Esophagus (tissue), 2 donors: ENCODE results near the gene HES6. TPM values are rescaled to one million over a fixed set of nuclear protein-coding genes. Genes with fewer than 3 reads are reported as not detected.

Experiments used
- H3K27ac ChIP-seq, 2 donors: one replicate each; pipeline ENCODE4 v1.5.1; 2013; ENCODE audit warnings: low read depth in 2 of 2, mild to moderate bottlenecking in 2 of 2, inconsistent platforms in 1 of 2, low read length in 1 of 2, moderate library complexity in 1 of 2
- H3K27me3 ChIP-seq, 2 donors: one replicate each; pipeline ENCODE4 v1.6.1; 2013; ENCODE audit warnings: low read length in 2 of 2, control low read depth in 1 of 2, mild to moderate bottlenecking in 1 of 2; ENCODE audit not compliant: insufficient read depth in 2 of 2, control insufficient read depth in 1 of 2
- H3K36me3 ChIP-seq, 2 donors: one replicate each; pipeline ENCODE4 v1.6.1; 2013; ENCODE audit warnings: low read length in 1 of 2; ENCODE audit not compliant: control insufficient read depth in 2 of 2, insufficient read depth in 2 of 2
- H3K4me1 ChIP-seq, 2 donors: one replicate each; pipeline ENCODE4 v1.6.1; 2013; ENCODE audit warnings: low read length in 1 of 2; ENCODE audit not compliant: control insufficient read depth in 2 of 2, insufficient read depth in 2 of 2
- H3K4me3 ChIP-seq, 2 donors: one replicate each; pipeline ENCODE4 v1.5.1; 2013; ENCODE audit warnings: low read length in 2 of 2, mild to moderate bottlenecking in 2 of 2, low read depth in 1 of 2, moderate library complexity in 1 of 2
- H3K9me3 ChIP-seq, 2 donors: one replicate each; pipeline ENCODE4 v1.6.1; 2013; ENCODE audit warnings: mild to moderate bottlenecking in 2 of 2, low read depth in 1 of 2, low read length in 1 of 2, moderate library complexity in 1 of 2; ENCODE audit not compliant: control insufficient read depth in 2 of 2, insufficient read depth in 1 of 2
- WGBS, 2 donors: extraction: QIAGEN DNeasy Blood & Tissue Kit; methylation state at CpG; one replicate each; pipeline ENCODE4 v1.1.7; 2013; 5-methylcytosine and 5-hydroxymethylcytosine counted together
- polyA plus RNA-seq, 2 donors: library from polyadenylated mRNA; stranded (reverse); fragments of 200-250 nt; gene quantifications; one replicate each; pipeline ENCODE4 v1.2.3, GENCODE V29; 2013
- donor health status: healthy with polysubstance abuse.
- donor health status: Bipolar disorder and iron deficiency.

HES6 gene
- polyA plus RNA-seq, 2 donors = 2.5 to 3.0 TPM

- peaks cover 0 to 11% of the 10 kb centered on the region in 2 donors for H3K4me1 ChIP-seq
- no peak overlapping the region for H3K27ac ChIP-seq
- 87 to 89% methylated on average over 11 of the region's 11 CpGs for WGBS, 2 donors
- peaks cover 0 to 3% of the 10 kb centered on the region in 2 donors for H3K9me3 ChIP-seq
- no peak overlapping the region for H3K4me3 ChIP-seq
- H3K27me3 ChIP-seq = no peaks in the 10 kb centered on the region
- no peaks in the 10 kb centered on the region for H3K36me3 ChIP-seq
Measured at GRCh38 chr2:238237431-238238135, 2.3 kb downstream of the HES6 start.

DNA sequence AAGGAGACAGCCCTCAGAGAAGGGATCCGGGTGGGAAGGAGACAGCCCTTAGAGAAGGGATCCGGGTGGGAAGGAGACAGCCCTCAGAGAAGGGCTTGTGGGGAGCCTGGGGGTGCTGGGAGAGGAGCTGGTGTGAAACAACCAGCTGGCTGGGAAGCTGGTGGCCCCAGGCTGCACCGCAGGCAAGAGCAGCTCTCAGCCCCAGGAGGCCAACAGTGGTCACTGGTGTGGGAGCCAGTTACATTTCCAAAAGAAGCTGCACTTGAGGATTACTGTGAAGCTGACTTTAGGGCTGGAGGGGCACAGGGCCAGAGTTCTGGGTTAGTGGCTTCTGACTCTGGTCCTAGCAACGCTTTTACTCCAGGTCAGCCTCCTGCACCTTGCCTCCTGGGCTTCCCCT, 3.3 kb downstream of the HES6 start:
- no peak overlapping the region for H3K4me3 ChIP-seq
- peaks cover 0 to 11% of the 10 kb centered on the region in 2 donors for H3K4me1 ChIP-seq
- peaks cover 0 to 3% of the 10 kb centered on the region in 2 donors for H3K9me3 ChIP-seq
- no peak overlapping the region for H3K27ac ChIP-seq
- 77 to 93% methylated on average over 4 of the region's 4 CpGs for WGBS, 2 donors
- H3K36me3 ChIP-seq = no peaks in the 10 kb centered on the region
- H3K27me3 ChIP-seq = no peaks in the 10 kb centered on the region

GRCh38 chr2:238235856-238236255, 4.0 kb downstream of the HES6 start:
- WGBS, 2 donors = 90 to 91% methylated on average over 7 of the region's 7 CpGs
- peaks cover 3 to 8% of the 10 kb centered on the region in 2 donors for H3K4me1 ChIP-seq

GRCh38 chr2:238235331-238235732, 4.5 kb downstream of the HES6 start:
- H3K36me3 ChIP-seq = no peaks in the 10 kb centered on the region
- no peak overlapping the region for H3K27ac ChIP-seq
- H3K9me3 ChIP-seq = peaks cover 0 to 3% of the 10 kb centered on the region in 2 donors
- H3K27me3 ChIP-seq = no peaks in the 10 kb centered on the region
- 67 to 80% methylated on average over 11 of the region's 11 CpGs for WGBS, 2 donors
- no peak overlapping the region for H3K4me3 ChIP-seq
- H3K4me1 ChIP-seq = peaks cover 3 to 6% of the 10 kb centered on the region in 2 donors

More at GRCh38 chr2:238235856-238236255, 4.0 kb downstream of the HES6 start:
- Histone ChIP-seq H3K4me3 (no peak overlapping the region), H3K27ac (no peak overlapping the region), H3K36me3 (no peaks in the 10 kb centered on the region), H3K27me3 (no peaks in the 10 kb centered on the region), H3K9me3 (peaks cover 0 to 3% of the 10 kb centered on the region in 2 donors)

DNA sequence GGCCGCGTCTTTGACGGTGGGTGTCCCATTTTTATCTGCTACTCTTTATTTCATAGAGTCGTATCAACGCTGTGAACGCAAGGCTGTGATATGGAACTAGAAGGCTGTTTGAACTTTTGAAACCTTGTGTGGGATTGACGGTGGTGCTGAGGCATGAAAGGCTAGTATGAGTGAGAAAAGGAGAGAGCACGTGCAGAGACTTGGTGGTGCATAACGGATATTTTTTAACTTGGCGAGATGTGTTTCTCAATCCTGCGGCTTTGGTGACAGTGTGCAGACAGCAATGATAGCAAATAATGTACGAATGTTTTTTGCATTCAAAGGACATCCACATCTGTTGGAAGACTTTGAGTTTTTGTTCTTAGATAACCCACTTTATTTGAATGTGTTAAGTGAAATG, 6.2 kb downstream of the HES6 start:
- no peaks in the 10 kb centered on the region for H3K36me3 ChIP-seq
- H3K4me3 ChIP-seq = no peak overlapping the region
- no peak overlapping the region for H3K27ac ChIP-seq
- no peaks in the 10 kb centered on the region for H3K9me3 ChIP-seq
- 84 to 91% methylated on average over 12 of the region's 12 CpGs for WGBS, 2 donors
- H3K4me1 ChIP-seq = peaks cover 0 to 3% of the 10 kb centered on the region in 2 donors
- no peaks in the 10 kb centered on the region for H3K27me3 ChIP-seq

DNA sequence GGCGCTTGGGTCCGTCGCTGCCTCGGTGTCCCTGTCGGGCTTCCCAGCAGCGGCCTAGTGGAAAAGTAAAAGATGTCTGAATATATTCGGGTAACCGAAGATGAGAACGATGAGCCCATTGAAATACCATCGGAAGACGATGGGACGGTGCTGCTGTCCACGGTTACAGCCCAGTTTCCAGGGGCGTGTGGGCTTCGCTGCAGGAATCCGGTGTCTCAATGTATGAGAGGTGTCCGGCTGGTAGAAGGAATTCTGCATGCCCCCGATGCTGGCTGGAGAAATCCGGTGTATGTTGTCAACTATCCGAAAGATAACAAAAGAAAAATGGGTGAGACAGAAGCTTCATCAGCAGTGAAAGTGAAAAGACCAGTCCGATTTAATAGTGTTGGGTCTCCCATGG, 8.0 kb downstream of the HES6 start:
- no peaks in the 10 kb centered on the region for H3K27me3 ChIP-seq
- no peaks in the 10 kb centered on the region for H3K9me3 ChIP-seq
- peak overlapping the region in 1 of 2 donors; percentile 23 for H3K4me3 ChIP-seq
- peaks cover 3 to 4% of the 10 kb centered on the region in 2 donors for H3K4me1 ChIP-seq
- H3K36me3 ChIP-seq = no peaks in the 10 kb centered on the region
- WGBS, 2 donors = 58 to 71% methylated on average over 21 of the region's 21 CpGs
- H3K27ac ChIP-seq = no peak overlapping the region

DNA sequence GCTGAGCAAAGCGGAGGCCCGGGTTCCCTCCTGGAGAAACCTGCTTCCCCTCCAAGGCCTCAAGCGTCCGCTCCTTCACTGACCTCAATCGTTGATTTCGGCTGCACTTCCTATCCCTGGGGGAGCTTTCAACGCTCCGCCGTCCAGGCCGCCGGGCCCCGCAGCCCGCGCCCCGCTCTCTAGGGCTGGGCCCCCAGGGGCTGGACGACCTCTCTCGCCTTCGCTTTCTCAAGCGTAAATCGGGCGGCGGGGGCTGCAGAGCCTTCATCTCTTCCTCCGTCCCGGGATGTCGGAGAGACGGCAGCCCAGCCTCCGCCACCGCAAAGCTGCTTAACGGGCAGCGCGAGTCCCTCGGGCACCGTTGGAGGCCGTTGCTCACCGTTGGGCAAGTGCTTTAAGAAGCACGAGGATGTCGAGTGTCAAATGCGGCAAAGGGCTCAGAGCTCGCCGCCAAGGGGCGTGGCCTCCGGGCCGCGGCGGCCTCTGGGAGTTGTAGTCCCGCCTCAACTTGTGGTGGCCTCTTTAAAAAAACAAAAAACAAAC, 8.5 kb downstream of the HES6 start:
- 6 to 26% methylated on average over 46 of the region's 46 CpGs for WGBS, 2 donors
- H3K27ac ChIP-seq = no peak overlapping the region
- no peaks in the 10 kb centered on the region for H3K27me3 ChIP-seq
- H3K36me3 ChIP-seq = no peaks in the 10 kb centered on the region
- peak overlapping the region; percentile 23 to 41 for H3K4me3 ChIP-seq
- H3K4me1 ChIP-seq = peaks cover 3 to 4% of the 10 kb centered on the region in 2 donors
- H3K9me3 ChIP-seq = no peaks in the 10 kb centered on the region

GRCh38 chr2:238230699-238231098, 9.1 kb downstream of the HES6 start:
- Histone ChIP-seq H3K4me3 (no peak overlapping the region), H3K36me3 (no peaks in the 10 kb centered on the region), H3K27me3 (no peaks in the 10 kb centered on the region), H3K4me1 (peaks cover 3 to 4% of the 10 kb centered on the region in 2 donors), H3K27ac (no peak overlapping the region), H3K9me3 (no peaks in the 10 kb centered on the region)
- WGBS, 2 donors = 77 to 86% methylated on average over 5 of the region's 5 CpGs

DNA sequence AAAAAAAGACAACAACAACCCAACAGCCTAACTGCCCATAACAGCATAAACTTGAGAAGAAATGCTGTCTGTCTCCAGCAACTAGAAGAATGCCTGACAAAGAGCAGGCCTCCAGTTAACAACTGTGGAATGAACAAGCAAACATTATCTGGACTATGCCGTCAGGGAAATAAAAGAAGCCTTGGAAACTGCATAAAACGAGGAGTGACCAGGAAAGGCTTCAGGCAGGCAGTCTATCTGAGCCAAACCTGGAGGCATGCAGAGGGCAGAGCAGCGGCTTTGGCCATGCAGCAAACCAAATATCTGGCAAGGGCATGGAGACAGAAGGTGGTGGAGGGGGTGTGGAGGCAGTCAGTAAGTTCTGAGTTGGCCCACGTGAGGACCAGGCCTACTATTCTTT, 11.1 kb downstream of the HES6 start:
- H3K4me3 ChIP-seq = no peak overlapping the region
- 70% methylated on average over 4 of the region's 4 CpGs for WGBS, 2 donors
- peaks cover 3 to 4% of the 10 kb centered on the region in 2 donors for H3K4me1 ChIP-seq
- no peaks in the 10 kb centered on the region for H3K9me3 ChIP-seq
- H3K27me3 ChIP-seq = no peaks in the 10 kb centered on the region
- no peaks in the 10 kb centered on the region for H3K36me3 ChIP-seq
- no peak overlapping the region for H3K27ac ChIP-seq

- 61 to 79% methylated on average over 11 of the region's 11 CpGs for WGBS, 2 donors
- Histone ChIP-seq H3K36me3 (no peaks in the 10 kb centered on the region), H3K4me3 (no peak overlapping the region), H3K27ac (no peak overlapping the region), H3K9me3 (no peaks in the 10 kb centered on the region), H3K27me3 (no peaks in the 10 kb centered on the region), H3K4me1 (peaks cover 3 to 4% of the 10 kb centered on the region in 2 donors)
Measured at GRCh38 chr2:238227587-238228032, 12.2 kb downstream of the HES6 start.
